GM18498 (cell line): Measurements from ENCODE around the gene PRKCG.
"Not testable (repeated sequence)": the region's sequence is repeated elsewhere in the genome, so short reads cannot be mapped to it uniquely, and the experiment has no call there.

Source experiments
- ATAC-seq: cut with Tn5 transposase; IDR thresholded peaks from one replicate; pipeline ENCODE4 v1.9.1; 2021; ENCODE audit warnings: mild to moderate bottlenecking, moderate library complexity; ENCODE audit not compliant: unreplicated experiment

PRKCG gene

DNA sequence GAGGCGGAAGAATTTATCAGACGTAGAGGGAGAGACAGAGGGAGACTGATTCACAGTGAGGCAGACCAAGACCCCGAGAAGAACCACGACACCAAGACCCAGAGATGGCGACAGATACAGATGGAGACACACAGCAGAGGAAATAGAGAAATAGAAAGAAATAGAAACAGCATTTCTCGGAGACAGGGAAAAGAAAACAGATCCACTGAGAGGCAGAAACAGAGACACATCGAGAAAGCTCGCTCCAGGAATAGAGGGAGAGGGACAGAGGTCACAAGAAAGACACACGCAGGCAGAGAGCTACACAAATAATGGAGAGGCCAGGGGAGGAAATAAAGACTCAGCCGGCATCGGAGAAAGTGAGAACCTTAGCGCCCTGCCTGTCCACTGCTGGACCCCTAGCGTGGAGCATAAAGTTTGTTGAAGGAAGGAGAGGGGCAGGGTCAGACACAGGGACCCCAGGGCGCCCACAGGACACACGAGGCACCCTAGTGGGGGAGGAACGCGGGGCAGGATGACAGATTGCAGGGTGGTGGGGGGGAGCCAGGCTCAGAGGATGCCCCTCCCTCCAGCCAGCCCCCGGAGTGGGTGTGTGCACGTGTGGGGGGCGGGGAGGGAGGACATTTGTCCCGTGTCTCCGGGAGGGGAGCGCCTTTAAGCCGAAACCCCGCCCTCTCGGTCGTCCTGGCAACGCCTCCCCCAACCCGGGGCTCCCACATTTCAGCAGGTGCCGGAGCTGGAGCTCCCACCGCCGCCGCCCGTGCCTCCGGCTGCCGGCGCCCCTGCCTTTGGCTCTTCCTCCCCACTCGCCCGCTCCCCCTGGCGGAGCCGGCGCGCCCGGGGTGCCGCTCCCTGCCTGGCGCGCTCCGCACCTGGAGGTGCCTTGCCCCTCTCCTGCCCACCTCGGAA is at the start of gene PRKCG:
Gene PRKCG, plus strand, starts transcription at position 716 of the 909 bp plus-strand sequence. CDS start 298 bp downstream, outside the sequence.
- no peak for ATAC-seq

- not testable (repeated sequence) for ATAC-seq
These were observed 49.1 kb upstream of the PRKCG start for GRCh38 chr19:53832861-53833260.

DNA sequence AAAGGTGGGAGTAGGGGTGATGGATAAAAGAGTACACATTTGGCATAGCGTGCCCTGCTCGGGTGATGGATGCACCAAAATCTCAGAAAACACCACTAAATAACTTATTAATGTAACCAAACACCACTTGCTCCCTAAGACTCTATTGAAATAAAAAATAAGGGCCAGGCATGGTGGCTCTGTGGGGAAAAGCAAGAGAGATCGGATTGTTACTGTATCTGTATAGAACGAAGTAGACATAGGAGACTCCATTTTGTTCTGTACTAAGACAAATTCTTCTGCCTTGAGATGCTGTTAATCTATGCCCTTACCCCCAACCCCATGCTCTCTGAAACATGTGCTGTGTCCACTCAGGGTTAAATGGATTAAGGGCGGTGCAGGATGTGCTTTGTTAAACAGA is 43.6 kb upstream of the PRKCG start:
- ATAC-seq, result not testable (repeated sequence)

DNA sequence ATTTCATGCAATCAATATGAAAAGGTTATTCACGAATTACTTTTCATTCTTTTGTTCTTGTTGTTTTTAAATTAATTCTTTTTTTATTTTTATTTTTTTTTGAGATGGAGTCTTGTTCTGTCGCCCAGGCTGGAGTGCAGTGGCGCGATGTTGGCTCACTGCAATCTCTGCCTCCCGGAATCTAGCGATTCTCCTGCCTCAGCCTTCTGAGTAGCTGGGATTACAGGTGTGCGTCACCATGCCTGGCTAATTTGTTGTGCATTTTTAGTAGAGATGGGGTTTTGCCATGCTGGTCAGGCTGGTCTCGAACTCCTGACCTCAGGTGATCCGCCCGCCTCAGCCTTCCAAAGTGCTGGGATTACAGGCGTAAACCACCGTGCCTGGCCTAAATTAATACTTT is 41.8 kb upstream of the PRKCG start:
- not testable (repeated sequence) for ATAC-seq

DNA sequence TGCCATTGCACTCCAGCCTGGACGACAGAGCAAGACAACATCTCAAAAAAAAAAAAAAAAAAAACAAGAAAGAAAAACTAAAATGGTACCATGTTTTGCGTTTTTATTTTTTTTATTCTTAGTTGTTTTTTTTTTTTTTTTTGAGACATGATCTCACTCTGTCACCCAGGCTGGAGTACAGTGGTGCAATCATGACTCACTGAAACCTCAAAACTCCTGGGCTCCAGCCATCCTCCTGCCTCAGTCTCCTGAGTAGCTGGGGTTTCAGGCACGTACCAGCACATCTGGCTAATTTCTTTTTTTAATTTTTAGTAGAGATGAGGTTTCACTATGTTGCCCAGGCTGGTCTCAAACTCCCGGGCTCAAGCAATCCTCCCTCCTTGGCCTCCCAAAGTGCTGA is 41.1 kb upstream of the PRKCG start:
- ATAC-seq, result not testable (repeated sequence)

GRCh38 chr19:53844849-53845246 is 37.1 kb upstream of the PRKCG start:
- no peak for ATAC-seq

- no peak for ATAC-seq
These were observed 34.4 kb upstream of the PRKCG start for GRCh38 chr19:53847555-53847954.

GRCh38 chr19:53849237-53849676 is 32.7 kb upstream of the PRKCG start:
- ATAC-seq, result no peak

DNA sequence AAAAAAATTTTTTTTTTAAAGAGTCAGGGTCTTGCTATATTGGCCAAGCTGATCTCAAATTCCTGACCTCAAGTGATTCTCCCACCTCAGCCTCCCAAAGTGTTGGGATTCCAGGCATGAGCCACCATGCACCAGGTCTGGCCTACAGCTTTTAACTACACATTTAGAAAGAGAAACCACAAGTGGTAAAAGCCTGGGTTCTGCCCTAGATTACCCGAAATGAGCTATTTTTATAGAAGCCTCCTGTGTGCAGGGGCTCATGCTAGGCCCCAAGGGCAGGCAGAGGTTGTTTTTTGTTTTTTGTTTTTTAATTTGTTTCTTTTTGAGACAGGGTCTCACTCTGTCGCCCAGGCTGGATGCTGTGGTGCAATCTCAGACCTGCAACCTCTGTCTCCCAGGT is 28.3 kb upstream of the PRKCG start:
- ATAC-seq, result peak; percentile 62

GRCh38 chr19:53864308-53864836 is 17.6 kb upstream of the PRKCG start:
- no peak for ATAC-seq

GRCh38 chr19:53865523-53865917 is 16.5 kb upstream of the PRKCG start:
- ATAC-seq, result no peak

- no peak for ATAC-seq
These were observed 15.8 kb upstream of the PRKCG start for GRCh38 chr19:53865918-53866864.

DNA sequence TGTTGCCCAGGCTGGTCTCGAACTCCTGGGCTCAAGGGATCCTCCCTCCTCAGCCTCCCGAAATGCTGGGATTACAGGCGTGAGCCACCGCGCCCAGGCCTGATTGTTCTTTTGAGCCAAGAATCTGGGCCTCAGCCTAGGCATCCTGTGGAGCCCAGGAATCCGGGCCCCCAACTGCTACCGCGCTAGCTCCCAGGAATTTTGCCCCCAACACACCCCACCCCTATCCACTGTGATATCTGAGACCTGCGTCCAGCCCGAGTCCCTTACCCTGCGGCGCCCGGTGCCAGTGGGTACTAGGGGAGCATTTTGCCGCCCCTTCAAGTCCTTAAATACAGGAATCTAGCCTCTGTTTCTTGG is 15.2 kb upstream of the PRKCG start:
- no peak for ATAC-seq

GRCh38 chr19:53867225-53868090 is 14.5 kb upstream of the PRKCG start, which contains the start of gene MYADM:
Gene MYADM (plus strand): TSS chr19:53867883. CDS start chr19:53873530, 5,647 bp downstream.
- ATAC-seq, result peak; percentile 74

DNA sequence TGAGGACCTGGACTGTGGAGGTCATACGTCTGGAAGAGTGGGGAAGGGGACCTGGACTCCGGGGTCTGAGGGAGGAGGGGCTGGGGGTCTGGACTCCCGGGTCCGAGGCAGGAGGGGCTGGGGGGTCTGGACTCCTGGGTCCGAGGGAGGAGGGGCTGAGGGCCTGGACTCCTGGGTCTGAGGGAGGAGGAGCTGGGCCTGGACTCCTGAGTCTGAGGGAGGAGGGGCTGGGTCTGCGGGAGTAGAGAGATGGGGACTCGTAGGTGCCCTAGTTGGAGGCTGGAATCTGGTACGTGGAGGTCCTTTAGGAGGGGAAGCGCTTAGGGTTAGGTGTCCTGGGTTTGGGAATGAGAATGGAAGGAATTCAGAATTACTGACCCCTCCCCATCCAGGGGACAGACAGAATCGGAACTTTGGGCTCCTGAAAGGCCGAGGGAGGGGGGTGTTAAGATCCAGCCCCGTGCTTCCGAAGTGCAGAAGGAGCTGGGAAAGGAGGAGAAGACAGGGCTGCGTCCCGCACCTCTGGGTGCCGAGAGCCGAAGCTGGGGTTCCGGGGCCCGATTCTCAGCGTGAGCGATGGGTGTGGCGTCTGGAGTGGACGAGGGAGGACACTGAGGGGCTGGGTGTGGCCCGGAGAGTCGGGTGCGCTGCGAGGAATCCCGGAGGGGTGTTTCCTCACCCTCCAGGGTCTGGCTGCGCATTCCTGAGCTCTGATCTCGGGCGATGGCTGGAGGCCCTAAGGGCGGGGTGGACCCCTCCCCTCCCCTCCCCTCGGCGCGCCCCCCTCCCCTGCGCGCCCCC is 13.7 kb upstream of the PRKCG start:
- ATAC-seq, result no peak

DNA sequence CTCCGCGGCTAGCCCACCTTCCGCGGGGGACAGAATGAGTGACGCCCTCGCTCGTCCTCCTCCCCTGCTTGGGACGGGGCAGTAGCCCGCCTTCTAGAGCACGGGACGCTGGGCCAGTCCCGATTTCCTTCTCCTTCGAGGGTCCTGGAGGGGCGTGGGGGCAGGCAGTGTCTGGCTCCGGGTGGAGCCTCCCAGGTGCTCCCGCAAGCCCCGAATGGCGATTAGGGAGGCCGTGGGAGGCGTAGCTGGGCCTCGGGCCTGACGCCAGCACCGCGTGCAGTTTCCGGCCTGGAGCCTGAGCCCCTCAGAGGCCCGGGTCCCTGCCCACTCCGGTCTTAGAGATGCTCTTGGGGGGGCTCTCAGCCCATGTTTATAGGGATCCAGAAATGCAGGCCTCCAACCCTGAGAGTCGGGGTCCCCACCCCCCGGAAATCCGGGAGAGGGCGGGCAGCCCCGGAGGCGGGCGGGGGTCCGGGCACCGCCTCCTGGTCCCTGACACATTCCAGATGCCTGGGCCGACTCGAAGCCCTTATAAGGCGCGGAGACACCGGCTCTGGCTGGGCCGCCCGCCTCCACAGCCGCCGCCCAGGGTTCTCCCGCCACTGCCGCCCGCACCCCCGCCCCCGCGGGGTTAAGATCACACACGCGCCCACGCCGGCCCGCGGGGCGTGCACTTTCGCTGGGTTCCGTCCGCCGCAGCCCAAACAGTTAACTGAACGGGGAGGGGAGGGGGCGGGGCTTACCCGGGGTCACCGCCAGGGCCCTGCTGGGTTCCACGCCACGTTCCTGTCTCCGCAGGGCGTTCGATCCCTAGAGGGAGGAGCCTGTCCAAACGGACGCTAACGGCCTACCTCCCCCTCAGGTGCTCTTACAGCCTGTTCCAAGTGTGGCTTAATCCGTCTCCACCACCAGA is 12.8 kb upstream of the PRKCG start:
- peak; percentile 50 for ATAC-seq

- not testable (repeated sequence) for ATAC-seq
These were observed 12.1 kb upstream of the PRKCG start for GRCh38 chr19:53869805-53870484.

DNA sequence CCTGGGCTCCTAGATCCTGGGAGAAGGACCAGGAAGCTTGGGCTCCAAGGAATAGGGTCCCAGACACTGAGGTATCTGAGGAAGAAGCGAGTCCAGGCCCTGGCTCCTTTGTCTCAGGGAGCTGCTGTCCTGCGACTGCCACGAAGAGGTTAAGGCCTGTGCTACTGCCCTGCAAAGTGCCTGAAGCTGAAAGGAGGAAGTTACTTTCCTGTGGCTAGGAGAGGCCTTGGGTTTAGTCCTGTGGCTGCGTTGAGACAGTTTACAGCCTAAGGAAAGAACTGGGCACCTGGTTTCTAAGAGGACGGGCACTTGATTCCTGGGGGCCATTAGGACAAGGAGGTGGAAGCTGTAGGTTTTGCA is 11.5 kb upstream of the PRKCG start:
- no peak for ATAC-seq
